Tongue (tissue), 2 donors: ENCODE results near the gene SMIM3. TPM values are rescaled to one million over a fixed set of nuclear protein-coding genes. Genes with fewer than 3 reads are reported as not detected.
"Not testable (repeated sequence)": the region's sequence is repeated elsewhere in the genome, so short reads cannot be mapped to it uniquely, and the experiment has no call there.

Experiments used
- DNase-seq: peaks from one replicate; pipeline ENCODE4 v3.0.0-alpha.2; 2015
- total RNA-seq: library from RNA; depleted of rRNA; stranded (reverse); fragments of >200 nt; gene quantifications from one replicate; pipeline ENCODE4 v1.2.3, GENCODE V29; 2014

SMIM3 gene
- 7.8 TPM for total RNA-seq

- peak; percentile 86 for DNase-seq
These were observed at the start of gene SMIM3 for GRCh38 chr5:150778517-150779396. Gene SMIM3 (plus strand): TSS chr5:150778757. CDS start chr5:150795441, 16,684 bp downstream.

- no peak for DNase-seq
These were observed 48.7 kb upstream of the SMIM3 start for GRCh38 chr5:150729859-150730258.

GRCh38 chr5:150731669-150732242 lies 46.8 kb upstream of the SMIM3 start:
- DNase-seq, result no peak

- DNase-seq, result peak; percentile 6
These were observed 43.8 kb upstream of the SMIM3 start for GRCh38 chr5:150734579-150735384.

GRCh38 chr5:150738862-150739261 lies 39.7 kb upstream of the SMIM3 start:
- DNase-seq, result no peak

GRCh38 chr5:150740992-150741391 lies 37.6 kb upstream of the SMIM3 start:
- DNase-seq, result no peak

GRCh38 chr5:150742455-150743141 lies 36.0 kb upstream of the SMIM3 start:
- DNase-seq, result not testable (repeated sequence)

GRCh38 chr5:150743142-150743488 lies 35.4 kb upstream of the SMIM3 start:
- not testable (repeated sequence) for DNase-seq

GRCh38 chr5:150750469-150750868 lies 28.1 kb upstream of the SMIM3 start:
- DNase-seq, result no peak

GRCh38 chr5:150751096-150751891 lies 27.3 kb upstream of the SMIM3 start:
- no peak for DNase-seq

- no peak for DNase-seq
These were observed 25.1 kb upstream of the SMIM3 start for GRCh38 chr5:150753463-150753862.

GRCh38 chr5:150753863-150754262 lies 24.7 kb upstream of the SMIM3 start:
- no peak for DNase-seq

- DNase-seq, result no peak
These were observed 21.4 kb upstream of the SMIM3 start for GRCh38 chr5:150757087-150757649.

- DNase-seq, result no peak
These were observed 20.4 kb upstream of the SMIM3 start for GRCh38 chr5:150758203-150758530.

GRCh38 chr5:150758531-150759333 lies 19.8 kb upstream of the SMIM3 start, which contains the start of gene DCTN4:
Gene DCTN4 (minus strand): TSS chr5:150759017. CDS start chr5:150758993, 24 bp downstream.
- peak; percentile 99 for DNase-seq

GRCh38 chr5:150759334-150759583 lies 19.3 kb upstream of the SMIM3 start:
- DNase-seq, result no peak

GRCh38 chr5:150762211-150762610 lies 16.3 kb upstream of the SMIM3 start:
- no peak for DNase-seq

- peak; percentile 50 for DNase-seq
These were observed 15.4 kb upstream of the SMIM3 start for GRCh38 chr5:150763023-150763769.

- no peak for DNase-seq
These were observed 14.0 kb upstream of the SMIM3 start for GRCh38 chr5:150764530-150764929.
